Ascending aorta (tissue), 2 donors: Measurements from ENCODE around the gene OR52A1. TPM values are rescaled to one million over a fixed set of nuclear protein-coding genes. Genes with fewer than 3 reads are reported as not detected.

Experiments
- DNase-seq, 2 donors: peaks; one replicate each; pipeline ENCODE4 v3.0.0-alpha.2; 2019; ENCODE audit warnings: low spot score in 2 of 2
- H3K27ac ChIP-seq, 2 donors: fragments of 200-600 bp; sonication (generic); one replicate each; pipeline ENCODE4 v1.5.1; 2016 to 2017; ENCODE audit warnings: mild to moderate bottlenecking in 1 of 2
- H3K27me3 ChIP-seq: fragments of 200-600 bp; sonication (generic); one replicate; pipeline ENCODE4 v1.5.1; 2017
- H3K36me3 ChIP-seq, 2 donors: fragments of 200-600 bp; sonication (generic); one replicate each; pipeline ENCODE4 v1.5.1; 2016
- H3K4me1 ChIP-seq, 2 donors: fragments of 200-600 bp; sonication (generic); one replicate each; pipeline ENCODE4 v1.5.1; 2016 to 2017; ENCODE audit warnings: mild to moderate bottlenecking in 1 of 2
- H3K4me3 ChIP-seq, 2 donors: fragments of 200-600 bp; sonication (generic); one replicate each; pipeline ENCODE4 v1.5.1; 2016 to 2017; ENCODE audit warnings: mild to moderate bottlenecking in 1 of 2
- H3K9me3 ChIP-seq, 2 donors: fragments of 200-600 bp; sonication (generic); one replicate each; pipeline ENCODE4 v1.5.1; 2016
- intact Hi-C: fragments of 100-400 bp; cut with DNase I; formaldehyde crosslinking; loops from one replicate; pipeline ENCODE4 v1.15.1; 2023
- total RNA-seq: library from RNA; depleted of rRNA; stranded (reverse); fragments of >200 nt; gene quantifications from one replicate; pipeline ENCODE4 v1.1.0, GENCODE V29; 2016
- TF ChIP-seq, protein P1 (sequence below), 3 experiments: fragments of 200-600 bp in 2 of 3; fragments of 450-650 bp in 1 of 3; sonication (generic) in 2 of 3; IDR thresholded peaks; one replicate each; pipeline ENCODE4 v1.5.1; 2016 to 2019; ENCODE audit warnings: antibody characterized with exemption in 3 of 3, mild to moderate bottlenecking in 1 of 3, moderate library complexity in 1 of 3

The OR52A1 gene
- total RNA-seq, 1 donor from 2014 or later: not detected

DNA sequence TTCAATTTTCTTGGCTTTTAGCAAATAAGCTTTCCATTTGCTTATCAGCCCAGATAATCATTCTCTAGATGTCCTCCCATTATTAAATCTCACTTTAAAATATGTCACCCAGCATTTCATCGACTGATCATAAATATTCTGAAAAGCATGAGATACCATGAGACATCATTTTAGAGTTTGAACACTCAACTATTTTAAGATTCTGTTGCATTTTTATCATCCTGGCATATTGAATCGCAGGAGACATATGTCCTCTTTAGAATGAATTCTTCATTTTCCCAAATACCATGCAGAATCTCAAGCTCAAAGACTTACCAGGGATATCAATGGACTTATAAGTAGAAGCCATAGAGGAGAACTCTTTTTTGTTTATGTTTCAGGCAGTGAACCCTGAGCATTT lies 16.6 kb downstream of the OR52A1 start, which contains the start of gene OR52A5:
Gene OR52A5 (minus strand): TSS at position 361 of the 400 bp plus-strand sequence. CDS start 5,714 bp downstream, outside the sequence.
- no peak for DNase-seq
- TF ChIP-seq, protein P1, sequence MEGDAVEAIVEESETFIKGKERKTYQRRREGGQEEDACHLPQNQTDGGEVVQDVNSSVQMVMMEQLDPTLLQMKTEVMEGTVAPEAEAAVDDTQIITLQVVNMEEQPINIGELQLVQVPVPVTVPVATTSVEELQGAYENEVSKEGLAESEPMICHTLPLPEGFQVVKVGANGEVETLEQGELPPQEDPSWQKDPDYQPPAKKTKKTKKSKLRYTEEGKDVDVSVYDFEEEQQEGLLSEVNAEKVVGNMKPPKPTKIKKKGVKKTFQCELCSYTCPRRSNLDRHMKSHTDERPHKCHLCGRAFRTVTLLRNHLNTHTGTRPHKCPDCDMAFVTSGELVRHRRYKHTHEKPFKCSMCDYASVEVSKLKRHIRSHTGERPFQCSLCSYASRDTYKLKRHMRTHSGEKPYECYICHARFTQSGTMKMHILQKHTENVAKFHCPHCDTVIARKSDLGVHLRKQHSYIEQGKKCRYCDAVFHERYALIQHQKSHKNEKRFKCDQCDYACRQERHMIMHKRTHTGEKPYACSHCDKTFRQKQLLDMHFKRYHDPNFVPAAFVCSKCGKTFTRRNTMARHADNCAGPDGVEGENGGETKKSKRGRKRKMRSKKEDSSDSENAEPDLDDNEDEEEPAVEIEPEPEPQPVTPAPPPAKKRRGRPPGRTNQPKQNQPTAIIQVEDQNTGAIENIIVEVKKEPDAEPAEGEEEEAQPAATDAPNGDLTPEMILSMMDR (IDR thresholded peaks at IDR 0.05): no peak
- Histone ChIP-seq H3K4me1 (no peaks in the 10 kb centered on the region), H3K27ac (no peak within 1 kb of the TSS), H3K27me3 (no peaks in the 10 kb centered on the region), H3K4me3 (no peak within 1 kb of the TSS), H3K9me3 (no peaks in the 10 kb centered on the region), H3K36me3 (no peaks in the 10 kb centered on the region)
- intact Hi-C loops: no loop called here

DNA sequence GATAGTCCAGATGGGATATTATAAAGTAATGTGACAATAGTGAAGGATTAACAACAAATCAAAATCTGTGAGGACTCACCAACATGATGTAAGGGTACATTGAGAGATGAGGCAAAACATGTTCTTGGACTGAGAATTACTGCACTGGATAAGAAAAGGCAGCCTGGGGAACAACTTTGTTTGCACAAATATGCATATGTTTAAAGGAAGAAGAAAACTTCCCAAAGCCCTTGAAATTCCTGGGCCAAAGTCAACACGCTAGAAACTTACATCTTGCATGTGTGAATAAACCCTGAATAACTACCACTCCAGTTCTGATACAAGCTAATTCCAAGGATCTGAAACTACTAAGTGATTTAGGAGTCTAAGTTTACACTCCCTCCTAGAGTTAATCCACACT lies 17.5 kb downstream of the OR52A1 start:
- TF ChIP-seq, protein P1 (IDR thresholded peaks at IDR 0.05): no peak
- no peak overlapping the region for H3K27ac ChIP-seq
- no peaks in the 10 kb centered on the region for H3K4me1 ChIP-seq
- DNase-seq: no peak
- no peaks in the 10 kb centered on the region for H3K36me3 ChIP-seq
- no peaks in the 10 kb centered on the region for H3K27me3 ChIP-seq
- intact Hi-C loops: no loop called here
- no peak overlapping the region for H3K4me3 ChIP-seq
- no peaks in the 10 kb centered on the region for H3K9me3 ChIP-seq

DNA sequence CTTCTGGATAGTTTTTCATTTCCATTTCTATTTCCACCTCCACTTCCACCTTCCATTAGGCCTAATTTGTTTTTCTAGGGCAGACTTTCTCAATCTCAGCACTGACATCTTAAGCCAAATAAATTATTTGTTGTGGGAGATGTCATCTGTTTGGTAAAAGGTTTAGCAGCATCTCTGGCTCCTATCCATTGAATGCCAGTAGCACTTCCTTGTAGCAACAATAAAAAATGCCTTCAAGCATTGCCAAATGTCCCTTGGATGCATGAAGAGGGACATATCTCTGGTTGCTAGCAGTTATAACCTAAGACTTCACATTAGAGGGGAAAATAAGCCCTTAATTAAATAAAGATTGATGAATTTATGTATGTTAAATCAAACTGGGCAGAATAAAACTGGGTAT lies 18.3 kb downstream of the OR52A1 start:
- Histone ChIP-seq H3K27me3 (no peaks in the 10 kb centered on the region), H3K36me3 (no peaks in the 10 kb centered on the region), H3K4me3 (no peak overlapping the region), H3K4me1 (no peaks in the 10 kb centered on the region), H3K9me3 (no peaks in the 10 kb centered on the region), H3K27ac (no peak overlapping the region)
- TF ChIP-seq, protein P1 (IDR thresholded peaks at IDR 0.05): no peak
- intact Hi-C loops: no loop called here
- no peak for DNase-seq

DNA sequence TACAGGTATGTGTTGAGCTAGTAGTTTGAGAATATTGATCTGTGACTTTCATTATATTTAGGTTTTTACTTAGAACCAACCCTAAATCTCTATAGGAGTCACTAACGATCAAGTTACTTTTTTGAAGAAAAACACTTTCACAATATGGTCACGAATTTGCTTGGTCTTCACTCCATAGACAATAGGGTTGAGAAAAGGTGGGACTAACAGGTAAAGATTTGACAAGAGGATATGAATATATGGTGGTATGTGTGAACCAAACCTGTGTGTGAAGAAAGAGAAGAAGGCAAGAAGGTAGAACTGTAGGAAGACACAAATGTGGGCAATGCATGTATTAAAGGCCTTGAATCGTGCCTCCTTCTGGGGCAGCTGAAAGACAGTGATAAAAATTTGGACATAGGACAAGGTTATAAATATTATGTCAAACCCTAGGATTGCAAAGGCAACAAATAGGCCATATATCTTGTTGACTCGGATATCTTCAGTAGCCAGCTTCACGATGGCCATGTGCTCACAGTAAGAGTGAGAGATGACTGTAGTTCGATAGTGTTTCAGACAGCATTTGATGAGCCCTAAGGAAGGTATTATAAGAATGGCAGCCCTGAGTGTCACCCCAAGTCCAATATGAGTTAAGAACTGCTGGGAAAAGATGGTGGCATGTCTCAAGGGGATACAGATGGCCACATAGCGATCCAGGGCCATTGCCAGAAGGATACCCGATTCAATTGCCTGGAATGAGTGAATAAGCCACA lies 22.8 kb downstream of the OR52A1 start:
- no peaks in the 10 kb centered on the region for H3K36me3 ChIP-seq
- TF ChIP-seq, protein P1 (IDR thresholded peaks at IDR 0.05): no peak
- no peak overlapping the region for H3K27ac ChIP-seq

DNA sequence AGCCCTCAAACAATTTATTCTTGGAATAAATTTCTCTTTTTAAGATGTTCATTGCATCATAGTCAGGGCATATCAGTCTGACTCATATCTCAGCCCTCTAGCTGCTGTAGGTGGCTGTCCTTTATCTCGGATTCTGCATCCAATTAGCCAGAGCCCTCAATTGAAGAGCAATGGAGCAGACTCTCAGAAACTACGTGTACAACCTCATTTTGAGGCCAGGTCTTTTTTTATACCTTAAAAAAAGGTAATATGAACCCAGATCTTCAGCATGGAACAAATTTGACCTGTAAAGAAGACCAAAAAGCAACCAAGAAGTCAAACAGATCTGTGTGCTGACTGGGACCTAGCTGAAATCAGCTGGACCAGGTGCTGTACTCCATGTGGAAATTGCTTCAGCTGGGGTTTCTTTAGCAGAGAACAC lies 25.1 kb downstream of the OR52A1 start:
- DNase-seq: no peak
- no peaks in the 10 kb centered on the region for H3K27me3 ChIP-seq
- TF ChIP-seq, protein P1 (IDR thresholded peaks at IDR 0.05): no peak
- no peaks in the 10 kb centered on the region for H3K4me1 ChIP-seq
- no peaks in the 10 kb centered on the region for H3K9me3 ChIP-seq
- intact Hi-C loops: no loop called here
- no peaks in the 10 kb centered on the region for H3K36me3 ChIP-seq
- H3K27ac ChIP-seq: no peak overlapping the region
- no peak overlapping the region for H3K4me3 ChIP-seq

More for the DNA sequence above, 22.8 kb downstream of the OR52A1 start:
- Histone ChIP-seq H3K4me1 (no peaks in the 10 kb centered on the region), H3K27me3 (no peaks in the 10 kb centered on the region), H3K9me3 (no peaks in the 10 kb centered on the region), H3K4me3 (no peak overlapping the region)
- intact Hi-C loops: no loop called here
- no peak for DNase-seq
